PC-3 (cell line): ENCODE results near the gene CACNA1D. TPM values are rescaled to one million over a fixed set of nuclear protein-coding genes. Genes with fewer than 3 reads are reported as not detected.

Experiments
- ATAC-seq: fragments of 200-7000 bp; cut with Tn5 transposase; 2 replicates; pipeline ENCODE4 v1.9.1; 2020; ENCODE audit warnings: mild to moderate bottlenecking, moderate library complexity
- BruUV-seq: library from RNA; stranded (reverse); fragments of 400-500 nt; replicated peaks from 2 replicates; lab custom pipeline; 2021; lab: Mats Ljungman, UMichigan
- CTCF ChIA-PET: fragments of 300-600 bp; sonication (Branson Sonifier 250); formaldehyde crosslinking; loops from one replicate; lab custom pipeline; 2022; ENCODE audit warnings: antibody characterized with exemption; lab: Charles Lee
- POLR2A ChIA-PET: fragments of 300-600 bp; sonication (Branson Sonifier 250); formaldehyde crosslinking; loops from one replicate; lab custom pipeline; 2022; ENCODE audit warnings: antibody characterized with exemption; ENCODE audit not compliant: unreplicated experiment; lab: Charles Lee
- DNase-seq: peaks from one replicate; pipeline ENCODE4 v3.0.0-alpha.2; 2015
- H2AFZ ChIP-seq: fragments of 300-600 bp; sonication (generic); 2 replicates; pipeline ENCODE4 v1.6.0; 2016; ENCODE audit warnings: antibody characterized with exemption, low read length
- H3F3A ChIP-seq: fragments of 300-600 bp; sonication (generic); one replicate; pipeline ENCODE4 v1.6.0; 2017; ENCODE audit warnings: antibody characterized with exemption, low read length, control low read depth, mild to moderate bottlenecking; ENCODE audit not compliant: unreplicated experiment
- H3K27ac ChIP-seq: fragments of 300-600 bp; sonication (generic); 2 replicates; pipeline ENCODE4 v1.5.1; 2016; ENCODE audit warnings: mild to moderate bottlenecking, low read length
- H3K27me3 ChIP-seq: fragments of 300-600 bp; sonication (generic); 2 replicates; pipeline ENCODE4 v1.6.1; 2016; ENCODE audit warnings: low read length, mixed read lengths
- H3K36me3 ChIP-seq: fragments of 300-600 bp; sonication (generic); 2 replicates; pipeline ENCODE4 v1.6.1; 2016; ENCODE audit warnings: low read depth, mixed run types, low read length, mixed read lengths
- H3K4me1 ChIP-seq: fragments of 300-600 bp; sonication (generic); 2 replicates; pipeline ENCODE4 v1.5.1; 2016; ENCODE audit warnings: low read length; ENCODE audit not compliant: insufficient read depth
- H3K4me2 ChIP-seq: fragments of 300-600 bp; sonication (generic); 2 replicates; pipeline ENCODE4 v1.6.0; 2016; ENCODE audit warnings: low read length
- H3K4me3 ChIP-seq: fragments of 300-600 bp; sonication (generic); 2 replicates; pipeline ENCODE4 v1.5.1; 2016; ENCODE audit warnings: mild to moderate bottlenecking, low read length, mixed read lengths
- H3K79me2 ChIP-seq: fragments of 300-600 bp; sonication (generic); 2 replicates; pipeline ENCODE4 v1.6.1; 2017; ENCODE audit warnings: low read length, mixed read lengths
- H3K9ac ChIP-seq: fragments of 300-600 bp; sonication (generic); 2 replicates; pipeline ENCODE4 v1.6.0; 2016; ENCODE audit warnings: mild to moderate bottlenecking, low read length
- H3K9me2 ChIP-seq: fragments of 300-600 bp; sonication (generic); replicated peaks from 2 replicates; pipeline ENCODE4 v1.6.1; 2016; ENCODE audit warnings: mixed run types, low read length, mixed read lengths
- H3K9me3 ChIP-seq: fragments of 300-600 bp; sonication (generic); 2 replicates; pipeline ENCODE4 v1.6.1; 2016; ENCODE audit warnings: low read length, mixed read lengths
- H4K20me1 ChIP-seq: fragments of 300-600 bp; sonication (generic); 2 replicates; pipeline ENCODE4 v1.6.1; 2016; ENCODE audit warnings: low read length, mixed read lengths
- EZH2 ChIP-seq: fragments of 300-600 bp; sonication (generic); IDR thresholded peaks from one replicate; pipeline ENCODE4 v1.6.1; 2017; ENCODE audit warnings: antibody characterized with exemption, mild to moderate bottlenecking, low read length; ENCODE audit not compliant: unreplicated experiment
- EZH2phosphoT487 ChIP-seq: fragments of 300-600 bp; sonication (generic); IDR thresholded peaks from 2 replicates; pipeline ENCODE4 v1.6.1; 2018; ENCODE audit warnings: mild to moderate bottlenecking, antibody characterized with exemption, low read length, borderline replicate concordance
- intact Hi-C: fragments of 100-400 bp; cut with micrococcal nuclease; formaldehyde crosslinking; loops from 2 replicates; pipeline ENCODE4 v1.9.0; 2023
- total RNA-seq: library from RNA; depleted of rRNA; stranded (reverse); fragments of >200 nt; gene quantifications from 2 replicates; pipeline ENCODE4 v1.2.3, GENCODE V29; 2014
- TF ChIP-seq, protein P1 (sequence below): fragments of 300-600 bp; sonication (generic); conservative IDR thresholded peaks from 2 replicates; pipeline ENCODE4 v1.5.1; 2017; ENCODE audit warnings: antibody characterized with exemption, low read depth, mild to moderate bottlenecking, low read length

The CACNA1D gene
- total RNA-seq, 1 experiment from 2014 or later: not detected

DNA sequence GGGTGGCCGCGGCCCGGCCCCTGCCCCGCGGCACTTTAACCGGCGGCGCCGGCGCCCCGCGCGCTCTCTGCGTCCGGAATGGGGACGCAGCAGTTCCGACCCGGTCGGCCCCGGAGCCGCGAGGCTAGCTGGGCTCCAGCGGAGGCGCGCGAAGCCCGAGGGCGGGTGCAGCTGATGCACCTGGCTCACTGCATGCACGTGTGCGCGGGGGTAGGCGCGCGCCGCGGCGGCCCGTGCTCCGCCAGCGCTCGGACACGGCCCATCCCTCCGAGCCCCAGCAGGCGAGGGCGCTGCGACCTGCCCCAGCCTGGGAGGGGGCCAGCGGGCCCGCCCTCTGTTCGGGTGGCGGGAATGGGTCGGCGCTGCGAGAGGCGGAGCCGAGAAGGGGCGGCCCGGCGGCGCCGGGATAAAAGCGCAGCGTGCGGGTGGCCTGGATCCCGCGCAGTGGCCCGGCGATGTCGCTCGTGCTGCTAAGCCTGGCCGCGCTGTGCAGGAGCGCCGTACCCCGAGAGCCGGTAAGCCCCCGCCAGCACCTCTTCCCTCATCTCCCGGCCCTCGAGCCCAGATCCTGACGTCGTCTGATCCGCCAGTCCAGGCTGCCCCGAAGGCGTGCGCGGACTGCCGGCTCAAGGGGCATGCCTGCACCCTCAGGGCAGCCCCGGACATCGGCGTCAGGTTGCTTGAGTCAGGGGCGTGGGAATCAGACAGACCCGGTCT is 351.9 kb downstream of the CACNA1D start, which contains the start of the genes CHDH and IL17RB:
TSS of gene CHDH (minus strand) at position 286 of the 717 bp plus-strand sequence. CDS start 22,411 bp downstream, outside the sequence.
TSS of gene IL17RB (plus strand) at position 435 of the 717 bp plus-strand sequence. CDS start at position 456, 21 bp downstream.
- DNase-seq (peak; percentile 65), ATAC-seq (peak; percentile 54)
- peak within 1 kb of the TSS; percentile 82 for H2AFZ ChIP-seq
- peak within 1 kb of the TSS; percentile 68 for H3K4me3 ChIP-seq
- BruUV-seq: no TSS peak
- CTCF ChIA-PET: no interaction called here
- no peaks in the 10 kb centered on the region for H3K9me3 ChIP-seq
- no peaks in the 10 kb centered on the region for H3K36me3 ChIP-seq
- intact Hi-C loops: no loop called here
- H3K9me2 ChIP-seq: no peaks in the 10 kb centered on the region
- H3F3A ChIP-seq: no peaks in the 10 kb centered on the region
- no peak within 1 kb of the TSS for H3K27ac ChIP-seq
- TF ChIP-seq, protein P1, sequence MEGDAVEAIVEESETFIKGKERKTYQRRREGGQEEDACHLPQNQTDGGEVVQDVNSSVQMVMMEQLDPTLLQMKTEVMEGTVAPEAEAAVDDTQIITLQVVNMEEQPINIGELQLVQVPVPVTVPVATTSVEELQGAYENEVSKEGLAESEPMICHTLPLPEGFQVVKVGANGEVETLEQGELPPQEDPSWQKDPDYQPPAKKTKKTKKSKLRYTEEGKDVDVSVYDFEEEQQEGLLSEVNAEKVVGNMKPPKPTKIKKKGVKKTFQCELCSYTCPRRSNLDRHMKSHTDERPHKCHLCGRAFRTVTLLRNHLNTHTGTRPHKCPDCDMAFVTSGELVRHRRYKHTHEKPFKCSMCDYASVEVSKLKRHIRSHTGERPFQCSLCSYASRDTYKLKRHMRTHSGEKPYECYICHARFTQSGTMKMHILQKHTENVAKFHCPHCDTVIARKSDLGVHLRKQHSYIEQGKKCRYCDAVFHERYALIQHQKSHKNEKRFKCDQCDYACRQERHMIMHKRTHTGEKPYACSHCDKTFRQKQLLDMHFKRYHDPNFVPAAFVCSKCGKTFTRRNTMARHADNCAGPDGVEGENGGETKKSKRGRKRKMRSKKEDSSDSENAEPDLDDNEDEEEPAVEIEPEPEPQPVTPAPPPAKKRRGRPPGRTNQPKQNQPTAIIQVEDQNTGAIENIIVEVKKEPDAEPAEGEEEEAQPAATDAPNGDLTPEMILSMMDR: no peak
- TF ChIP-seq EZH2phosphoT487: no peak
- TF ChIP-seq EZH2: peak; percentile 22
- POLR2A ChIA-PET: no interaction called here
- H3K4me2 ChIP-seq: peak within 1 kb of the TSS; percentile 78
- H4K20me1 ChIP-seq: no peaks in the 10 kb centered on the region
- peaks cover 12% of the 10 kb centered on the region; the same call in 1 of the 2 replicates for H3K4me1 ChIP-seq
- peaks cover 19% of the 10 kb centered on the region for H3K27me3 ChIP-seq
- H3K9ac ChIP-seq: peak within 1 kb of the TSS; percentile 58
- H3K79me2 ChIP-seq: no peaks in the 10 kb centered on the region

GRCh38 chr3:53846851-53847155 is 352.4 kb downstream of the CACNA1D start:
- ATAC-seq (no peak), DNase-seq (no peak)
- Histone ChIP-seq H3K27me3 (peaks cover 19% of the 10 kb centered on the region), H3K9me2 (no peaks in the 10 kb centered on the region), H3K9ac (no peak overlapping the region), H4K20me1 (no peaks in the 10 kb centered on the region), H3K9me3 (no peaks in the 10 kb centered on the region), H3K79me2 (no peaks in the 10 kb centered on the region), H3K27ac (no peak overlapping the region), H3F3A (no peaks in the 10 kb centered on the region), H3K36me3 (no peaks in the 10 kb centered on the region), H3K4me3 (peak overlapping the region; percentile 68; the same call in 1 of the 2 replicates), H2AFZ (peak overlapping the region; percentile 82; the same call in 1 of the 2 replicates), H3K4me1 (peaks cover 12% of the 10 kb centered on the region; the same call in 1 of the 2 replicates), H3K4me2 (peak overlapping the region; percentile 78)
- POLR2A ChIA-PET: no interaction called here
- BruUV-seq: no TSS peak
- intact Hi-C loops: no loop called here
- CTCF ChIA-PET: no interaction called here
- no peak for TF ChIP-seq EZH2
- no peak for TF ChIP-seq EZH2phosphoT487
- TF ChIP-seq, protein P1: no peak

DNA sequence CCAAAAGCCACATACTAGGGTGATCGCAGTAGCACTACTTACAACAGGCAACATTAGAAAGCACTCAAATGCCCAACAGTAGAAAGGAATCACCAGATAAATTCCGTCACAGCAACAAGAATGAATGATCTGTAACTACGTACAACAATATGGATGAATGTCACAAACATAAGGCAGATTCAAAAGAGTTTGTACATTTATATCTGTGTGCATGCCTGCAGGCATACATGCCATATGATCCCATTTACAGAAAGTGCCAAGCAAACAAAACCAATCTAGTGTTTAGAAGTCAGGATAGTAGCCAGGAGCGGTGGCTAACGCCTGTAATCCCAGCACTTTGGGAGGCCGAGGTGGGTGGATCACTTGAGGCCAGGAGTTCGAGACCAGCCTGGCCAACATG is 355.5 kb downstream of the CACNA1D start:
- Histone ChIP-seq H3K27me3 (peaks cover 19% of the 10 kb centered on the region), H3K9me2 (no peaks in the 10 kb centered on the region), H2AFZ (no peak overlapping the region), H3K36me3 (no peaks in the 10 kb centered on the region), H4K20me1 (no peaks in the 10 kb centered on the region), H3K27ac (no peak overlapping the region), H3K9me3 (no peaks in the 10 kb centered on the region), H3K79me2 (no peaks in the 10 kb centered on the region), H3F3A (no peaks in the 10 kb centered on the region), H3K4me2 (no peak overlapping the region), H3K4me3 (no peak overlapping the region), H3K4me1 (peaks cover 6% of the 10 kb centered on the region; the same call in 1 of the 2 replicates), H3K9ac (no peak overlapping the region)
- TF ChIP-seq EZH2 (no peak), EZH2phosphoT487 (no peak)
- TF ChIP-seq, protein P1: no peak
- BruUV-seq: no TSS peak
- no peak for ATAC-seq
- no peak for DNase-seq
- POLR2A ChIA-PET: no interaction called here
- intact Hi-C loops: no loop called here
- CTCF ChIA-PET: no interaction called here
